H1 (cell line): ENCODE results near the gene TMEM129. TPM values are rescaled to one million over a fixed set of nuclear protein-coding genes. Genes with fewer than 3 reads are reported as not detected.
A peak's percentile ranks its signal among the peaks of the same experiment; 100 is the strongest.

Source experiments
- CTCF ChIA-PET: fragments of 300-600 bp; sonication (Branson Sonifier 250); formaldehyde crosslinking; loops from one replicate; lab custom pipeline; 2021; ENCODE audit not compliant: partially characterized antibody; lab: Charles Lee
- POLR2A ChIA-PET: fragments of 300-600 bp; sonication (Branson Sonifier 250); formaldehyde crosslinking; loops from one replicate; lab custom pipeline; 2021; ENCODE audit warnings: inconsistent platforms; ENCODE audit not compliant: partially characterized antibody; lab: Charles Lee
- DNase-seq, 2 experiments: peaks; one replicate each; pipeline versions ENCODE4 v3.0.0 to v3.0.0-alpha.2; 2010 to 2022; ENCODE audit warnings: low spot score in 2 of 2, low read depth in 1 of 2, mixed read lengths in 1 of 2
- FAIRE-seq: peaks from 2 replicates; lab custom pipeline; 2011; peaks lifted over from hg19 to GRCh38; lab: Jason Lieb, UNC
- H2AFZ ChIP-seq: 2 replicates; pipeline ENCODE4 v1.8.1; 2012; ENCODE audit warnings: low read length, inconsistent platforms
- H2AK5ac ChIP-seq: 2 replicates; pipeline ENCODE4 v1.6.1; 2013; ENCODE audit warnings: low read depth, low read length
- H2BK120ac ChIP-seq: replicated peaks from 2 replicates; pipeline ENCODE3; 2013; ENCODE audit warnings: low read depth, low read length, inconsistent platforms
- H2BK12ac ChIP-seq: 2 replicates; pipeline ENCODE4 v1.6.1; 2013; ENCODE audit warnings: low read depth, low read length
- H2BK15ac ChIP-seq: 2 replicates; pipeline ENCODE4 v1.6.1; 2013; ENCODE audit warnings: low read length
- H2BK20ac ChIP-seq: 2 replicates; pipeline ENCODE4 v1.6.1; 2013; ENCODE audit warnings: low read length
- H2BK5ac ChIP-seq: 2 replicates; pipeline ENCODE4 v1.6.1; 2013; ENCODE audit warnings: low read depth, low read length
- H3K14ac ChIP-seq: 2 replicates; pipeline ENCODE4 v1.6.1; 2013; ENCODE audit warnings: inconsistent platforms; ENCODE audit not compliant: insufficient read length
- H3K18ac ChIP-seq: 2 replicates; pipeline ENCODE4 v1.6.1; 2013; ENCODE audit warnings: low read length; ENCODE audit errors: extremely low read depth
- H3K23ac ChIP-seq: 2 replicates; pipeline ENCODE4 v1.6.1; 2013; ENCODE audit warnings: inconsistent platforms; ENCODE audit not compliant: insufficient read length
- H3K23me2 ChIP-seq: 2 replicates; pipeline ENCODE4 v1.6.1; 2013; ENCODE audit warnings: low read depth, low read length
- H3K27ac ChIP-seq: 2 replicates; pipeline ENCODE4 v1.6.1; 2011; ENCODE audit warnings: low read depth, low read length, inconsistent platforms
- H3K27me3 ChIP-seq, 4 experiments: replicated peaks in 1 of 4; 1 replicate in 1 of 4; 2 replicates in 3 of 4; pipeline versions ENCODE4 v1.6.1 to v1.8.1; 2011 to 2013; ENCODE audit warnings: low read length in 3 of 4, mild to moderate bottlenecking in 3 of 4, inconsistent platforms in 2 of 4, mixed read lengths in 2 of 4, moderate library complexity in 1 of 4; ENCODE audit not compliant: control insufficient read depth in 3 of 4, insufficient read depth in 3 of 4; ENCODE audit errors: extremely low read depth in 1 of 4
- H3K36me3 ChIP-seq, 4 experiments: 2 replicates each; pipeline versions ENCODE4 v1.6.1 to v1.8.1; 2011 to 2013; ENCODE audit warnings: mild to moderate bottlenecking in 4 of 4, low read length in 3 of 4, moderate library complexity in 2 of 4, control low read depth in 1 of 4, inconsistent platforms in 1 of 4; ENCODE audit not compliant: insufficient read depth in 4 of 4, control insufficient read depth in 2 of 4
- H3K4ac ChIP-seq: replicated peaks from 2 replicates; pipeline ENCODE3; 2013; ENCODE audit warnings: low read length, low read depth, mixed read lengths, inconsistent platforms; ENCODE audit not compliant: insufficient read length
- H3K4me1 ChIP-seq, 4 experiments: replicated peaks in 1 of 4; 1 replicate in 1 of 4; 2 replicates in 3 of 4; pipeline versions ENCODE4 v1.6.1 to v1.8.1; 2011 to 2013; ENCODE audit warnings: low read length in 3 of 4, inconsistent platforms in 2 of 4, mixed read lengths in 1 of 4; ENCODE audit not compliant: insufficient read depth in 4 of 4, control insufficient read depth in 3 of 4
- H3K4me2 ChIP-seq, 2 experiments: 2 replicates each; pipeline versions ENCODE4 v1.6.1 to v1.8.1; 2011 to 2013; ENCODE audit warnings: low read depth in 2 of 2, low read length in 2 of 2, control low read depth in 1 of 2, inconsistent platforms in 1 of 2, mild to moderate bottlenecking in 1 of 2; ENCODE audit not compliant: insufficient read depth in 1 of 2
- H3K4me3 ChIP-seq, 4 experiments: fragments of 200-600, 300-600 bp in 1 of 4; sonication (generic), shearing (Covaris generic), sonication (Bioruptor Twin) in 1 of 4; 2 replicates each; pipeline versions ENCODE4 v1.5.1 to v1.8.1; 2011 to 2016; ENCODE audit warnings: low read length in 4 of 4, low read depth in 3 of 4, control low read depth in 2 of 4, inconsistent platforms in 2 of 4, mild to moderate bottlenecking in 2 of 4, mixed read lengths in 1 of 4, moderate library complexity in 1 of 4; ENCODE audit not compliant: insufficient read depth in 2 of 4; ENCODE audit errors: extremely low read depth in 1 of 4
- H3K56ac ChIP-seq: replicated peaks from 2 replicates; pipeline ENCODE3; 2013; ENCODE audit warnings: low read depth, mild to moderate bottlenecking, mixed read lengths, low read length, inconsistent platforms; ENCODE audit not compliant: insufficient read length
- H3K79me1 ChIP-seq: 2 replicates; pipeline ENCODE4 v1.6.1; 2013; ENCODE audit warnings: low read depth, low read length, control low read depth
- H3K79me2 ChIP-seq, 2 experiments: 2 replicates each; pipeline versions ENCODE4 v1.6.1 to v1.8.1; 2012 to 2013; ENCODE audit warnings: low read length in 2 of 2, mild to moderate bottlenecking in 2 of 2, inconsistent platforms in 1 of 2; ENCODE audit not compliant: insufficient read depth in 2 of 2, control insufficient read depth in 1 of 2
- H3K9ac ChIP-seq, 4 experiments: replicated peaks in 1 of 4; 1 replicate in 1 of 4; 2 replicates in 3 of 4; pipeline versions ENCODE4 v1.6.1 to v1.8.1; 2011 to 2013; ENCODE audit warnings: low read depth in 3 of 4, low read length in 3 of 4, control low read depth in 2 of 4, mild to moderate bottlenecking in 2 of 4, moderate library complexity in 2 of 4, inconsistent platforms in 1 of 4; ENCODE audit errors: extremely low read depth in 1 of 4
- H3K9me3 ChIP-seq, 2 experiments: 2 replicates each; pipeline versions ENCODE4 v1.6.1 to v1.8.1; 2012 to 2013; ENCODE audit warnings: mild to moderate bottlenecking in 2 of 2, moderate library complexity in 2 of 2, control low read depth in 1 of 2, inconsistent platforms in 1 of 2, low read depth in 1 of 2, low read length in 1 of 2, mixed read lengths in 1 of 2; ENCODE audit not compliant: insufficient read depth in 2 of 2
- H4K20me1 ChIP-seq, 2 experiments: replicated peaks in 1 of 2; 2 replicates each; pipeline versions ENCODE3 to v1.8.1; 2011 to 2013; ENCODE audit warnings: inconsistent platforms in 2 of 2, low read length in 2 of 2, mild to moderate bottlenecking in 1 of 2; ENCODE audit not compliant: insufficient read depth in 2 of 2, control insufficient read depth in 1 of 2
- H4K5ac ChIP-seq: 2 replicates; pipeline ENCODE4 v1.6.1; 2013; ENCODE audit warnings: low read length, low read depth, mixed read lengths, inconsistent platforms; ENCODE audit not compliant: insufficient read length
- H4K8ac ChIP-seq: 2 replicates; pipeline ENCODE4 v1.8.0; 2013; ENCODE audit warnings: mild to moderate bottlenecking, moderate library complexity, low read length, inconsistent platforms; ENCODE audit not compliant: insufficient read depth; ENCODE audit errors: extremely low read depth
- H4K91ac ChIP-seq: replicated peaks from 2 replicates; pipeline ENCODE3; 2013; ENCODE audit warnings: low read length, mixed read lengths, inconsistent platforms; ENCODE audit not compliant: insufficient read length
- CBX5 ChIP-seq: fragments of 300-800, 300-1000 bp; sonication (generic); IDR thresholded peaks from 2 replicates; pipeline ENCODE4 v1.7.1; 2016; ENCODE audit warnings: antibody characterized with exemption, low read length, low read depth
- CHD2 ChIP-seq: IDR thresholded peaks from 2 replicates; pipeline ENCODE4 v1.6.1; 2012; ENCODE audit warnings: low read length, improper control_type of control experiment
- EP300 ChIP-seq, 2 experiments: IDR thresholded peaks; 1 replicate in 1 of 2; 2 replicates in 1 of 2; pipeline ENCODE4 v1.6.1; 2011 to 2012; ENCODE audit warnings: low read depth in 2 of 2, low read length in 2 of 2, mild to moderate bottlenecking in 2 of 2, borderline replicate concordance in 1 of 2, inconsistent platforms in 1 of 2, moderate library complexity in 1 of 2
- EZH2 ChIP-seq: fragments of 200-600 bp; sonication (generic); IDR thresholded peaks from 2 replicates; pipeline ENCODE4 v1.7.1; 2012; ENCODE audit warnings: low read depth, mild to moderate bottlenecking, moderate library complexity, low read length, inconsistent platforms; ENCODE audit not compliant: severe bottlenecking
- FOSL1 ChIP-seq: IDR thresholded peaks from 2 replicates; pipeline ENCODE4 v1.6.1; 2011; ENCODE audit warnings: mild to moderate bottlenecking, low read depth, low read length, moderate library complexity; ENCODE audit not compliant: insufficient read depth
- HDAC2 ChIP-seq, 2 experiments: fragments of 300-600 bp in 1 of 2; sonication (generic) in 1 of 2; IDR thresholded peaks; 2 replicates each; pipeline ENCODE4 v1.6.1; 2011 to 2012; ENCODE audit warnings: low read depth in 2 of 2, low read length in 2 of 2, mild to moderate bottlenecking in 2 of 2, moderate library complexity in 2 of 2, borderline replicate concordance in 1 of 2, inconsistent platforms in 1 of 2
- JUND ChIP-seq: IDR thresholded peaks from 2 replicates; pipeline ENCODE4 v1.6.1; 2011; ENCODE audit warnings: mild to moderate bottlenecking, improper control_type of control experiment, low read length
- KDM1A ChIP-seq: fragments of 200-600, 300-600 bp; sonication (generic); IDR thresholded peaks from 2 replicates; pipeline ENCODE4 v1.7.1; 2016; ENCODE audit warnings: mild to moderate bottlenecking, low read length, borderline replicate concordance
- NRF1 ChIP-seq: IDR thresholded peaks from 2 replicates; pipeline ENCODE4 v1.6.1; 2011; ENCODE audit warnings: mild to moderate bottlenecking, low read depth, low read length, improper control_type of control experiment
- RBBP5 ChIP-seq: IDR thresholded peaks from 2 replicates; pipeline ENCODE4 v1.7.1; 2012; ENCODE audit warnings: low read depth, mild to moderate bottlenecking, inconsistent platforms, low read length, moderate library complexity, borderline replicate concordance
- SRF ChIP-seq: IDR thresholded peaks from 2 replicates; pipeline ENCODE4 v1.6.1; 2011; ENCODE audit warnings: mild to moderate bottlenecking, low read depth, low read length, moderate library complexity
- ZNF274 ChIP-seq: IDR thresholded peaks from 2 replicates; pipeline ENCODE4 v1.7.0; 2012; ENCODE audit warnings: low read length, borderline replicate concordance; ENCODE audit errors: extremely low read depth
- WGBS, 2 experiments: shearing (Covaris generic) in 1 of 2; methylation state at CpG; one replicate each; pipeline versions ENCODE4 v1.1.6 to v1.1.7; 2013 to 2015; ENCODE audit warnings: low lambda C conversion rate in 2 of 2, mixed read lengths in 2 of 2, inconsistent platforms in 1 of 2, low coverage in 1 of 2, missing lambda C conversion rate in 1 of 2; ENCODE audit not compliant: insufficient replicate concordance in 2 of 2, insufficient coverage in 1 of 2, insufficient read length in 1 of 2; ENCODE audit errors: extremely low coverage in 1 of 2, missing lambda C conversion rate in 1 of 2; 5-methylcytosine and 5-hydroxymethylcytosine counted together
- polyA plus RNA-seq, 7 experiments: library from polyadenylated mRNA; depleted of rRNA in 3 of 7; stranded (reverse) in 5 of 7; unstranded in 2 of 7; fragments of >200 nt in 5 of 7; fragments of 200-250 nt in 2 of 7; gene quantifications; 1 replicate in 5 of 7; 2 replicates in 1 of 7; 4 replicates in 1 of 7; pipeline versions ENCODE4 v1.2.1 to v1.2.3, GENCODE V29; 2011 to 2013; ENCODE audit warnings: missing spikeins in 2 of 7, mixed read lengths in 2 of 7
- total RNA-seq: library from RNA; stranded (reverse); fragmentation: NEBNext Ultra II Directional; extraction: Animal tissue kit (Norgen Biotek cat#: 25700); gene quantifications from 2 replicates; pipeline ENCODE4 v1.2.1, GENCODE V29; 2021

Gene TMEM129
- total and polyA plus RNA-seq, 2 of the 8 experiments (the other 6 are each of a cell fraction or from before 2014, with no cell fraction given) = 31.5 to 58.7 TPM

DNA sequence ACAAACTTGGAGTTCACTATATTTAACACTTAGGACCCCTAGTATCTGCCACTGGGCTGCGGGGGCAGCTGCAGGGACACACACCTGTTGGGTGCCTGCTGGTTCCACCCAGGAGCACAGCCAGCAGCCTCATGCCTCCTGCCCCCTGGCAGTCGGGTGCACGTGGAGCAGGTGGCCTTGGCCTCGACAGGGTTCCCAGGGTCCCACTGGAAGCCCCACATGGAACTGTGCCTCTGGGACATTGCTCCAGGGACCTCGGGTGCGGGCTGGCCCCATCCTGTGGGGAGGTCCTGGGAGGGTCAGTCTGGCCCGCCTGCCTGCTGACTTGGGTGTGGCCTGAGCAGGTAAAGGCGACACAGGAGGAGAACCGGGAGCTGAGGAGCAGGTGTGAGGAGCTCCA lies 18.2 kb upstream of the TMEM129 start:
- WGBS, 2 experiments = 88% methylated on average over 7 of the region's 9 CpGs; no CpG with 5 or more reads in 1 of the 2 experiments
- no peak overlapping the region for H3K18ac ChIP-seq
- H4K8ac ChIP-seq = peak overlapping the region; percentile 2; the same call in 1 of the 2 replicates
- no peaks in the 10 kb centered on the region for H3K79me2 ChIP-seq
- H2AFZ ChIP-seq = no peak overlapping the region
- no peak overlapping the region for H2BK12ac ChIP-seq
- no peak overlapping the region for H3K4me3 ChIP-seq
- no peak overlapping the region for H2BK20ac ChIP-seq
- no peak overlapping the region for H3K4ac ChIP-seq
- peaks cover 44 to 85% (median 78%) of the 10 kb centered on the region in 4 experiments for H3K36me3 ChIP-seq
- POLR2A ChIA-PET = interaction anchor here (0.9 to 2.2 kb wide), 6 partner anchors 10 to 95 kb away, joined by 3 to 7 read pairs (median 4); partner anchors contain the start of genes TACC3 and TMEM129
- no peak overlapping the region for H2BK120ac ChIP-seq
- H3K4me2 ChIP-seq = no peak overlapping the region
- FAIRE-seq = no peak
- TF ChIP-seq JUND (no peak), NRF1 (no peak), FOSL1 (no peak), HDAC2 (IDR thresholded peaks at IDR 0.05; ENCODE audit: borderline replicate concordance in 1 of 2, low read depth in 2 of 2, low read length in 2 of 2) (no peak), EP300 (IDR thresholded peaks at IDR 0.05; ENCODE audit: borderline replicate concordance in 1 of 2, low read depth in 2 of 2, low read length in 2 of 2) (no peak), RBBP5 (no peak), ZNF274 (no peak), SRF (no peak), CBX5 (no peak), CHD2 (no peak), KDM1A (no peak), EZH2 (no peak)
- no peaks in the 10 kb centered on the region for H3K9me3 ChIP-seq
- H2AK5ac ChIP-seq = no peak overlapping the region
- no peak overlapping the region for H3K23ac ChIP-seq
- no peak overlapping the region for H2BK5ac ChIP-seq
- H3K23me2 ChIP-seq = no peaks in the 10 kb centered on the region
- DNase-seq = no peak
- H3K79me1 ChIP-seq = peaks cover 2% of the 10 kb centered on the region; the same call in 1 of the 2 replicates
- peaks cover 5 to 10% of the 10 kb centered on the region in 2 experiments for H4K20me1 ChIP-seq
- CTCF ChIA-PET = interaction anchor here (0.6 to 52.9 kb wide), 7 partner anchors 9 to 160 kb away, joined by 3 to 2507 read pairs (median 8); partner anchors contain the start of gene FGFR3
- H3K27me3 ChIP-seq = no peaks in the 10 kb centered on the region
- H4K91ac ChIP-seq = no peak overlapping the region
- H3K14ac ChIP-seq = no peak overlapping the region
- H3K27ac ChIP-seq = no peak overlapping the region
- no peaks in the 10 kb centered on the region for H3K4me1 ChIP-seq
- H3K9ac ChIP-seq = no peak overlapping the region
- H2BK15ac ChIP-seq = no peak overlapping the region
- no peak overlapping the region for H3K56ac ChIP-seq
- no peak overlapping the region for H4K5ac ChIP-seq
